Stimulated activated naive CD8-positive, alpha-beta T cell treated with anti-CD3 and anti-CD28 coated beads, Interleukin-15, Interleukin-2, amounts not matched to agents 100 ng/mL and 50 ng/mL, for 24 hours (primary cell): ENCODE results near the gene DAGLB.
"Not testable (repeated sequence)": the region's sequence is repeated elsewhere in the genome, so short reads cannot be mapped to it uniquely, and the experiment has no call there.

ENCODE experiments used
- H3K27ac Mint-ChIP-seq: one replicate; pipeline ENCODE4 v1.8.0; 2021; ENCODE audit warnings: mild to moderate bottlenecking, mixed read lengths
- H3K27me3 Mint-ChIP-seq: one replicate; pipeline ENCODE4 v1.8.0; 2021; ENCODE audit warnings: mixed read lengths
- H3K36me3 Mint-ChIP-seq: one replicate; pipeline ENCODE4 v1.8.0; 2021; ENCODE audit warnings: low read depth, mixed read lengths
- H3K4me1 Mint-ChIP-seq: one replicate; pipeline ENCODE4 v1.8.0; 2021; ENCODE audit warnings: low read depth, mixed read lengths
- H3K4me3 Mint-ChIP-seq: one replicate; pipeline ENCODE4 v1.8.0; 2021; ENCODE audit warnings: mild to moderate bottlenecking, mixed read lengths
- H3K9me3 Mint-ChIP-seq: one replicate; pipeline ENCODE4 v1.8.0; 2021; ENCODE audit warnings: mixed read lengths

DAGLB gene

DNA sequence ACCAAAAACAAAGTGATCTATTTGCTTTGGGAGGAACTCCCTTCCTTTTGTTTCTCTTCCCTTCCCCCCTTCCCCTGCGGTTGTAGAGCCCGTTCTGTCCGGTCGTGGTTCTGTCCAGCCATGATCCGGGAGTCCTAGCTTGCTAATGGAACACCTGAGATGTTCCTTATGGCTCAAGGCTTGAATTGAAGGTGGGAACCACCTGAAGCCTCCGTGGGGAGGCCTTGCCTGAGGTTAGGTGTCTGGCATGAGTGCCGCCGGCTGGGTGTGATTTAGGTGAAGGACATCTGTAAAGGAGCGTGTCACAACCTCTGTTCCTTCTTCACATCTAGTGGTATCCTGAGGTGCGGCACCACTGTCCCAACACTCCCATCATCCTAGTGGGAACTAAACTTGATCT, 46.2 kb downstream of the DAGLB start:
- Mint-ChIP-seq H3K27me3 (no peaks in the 10 kb centered on the region), H3K36me3 (peaks cover 57% of the 10 kb centered on the region), H3K4me3 (no peak overlapping the region), H3K4me1 (peaks cover 4% of the 10 kb centered on the region), H3K9me3 (no peaks in the 10 kb centered on the region), H3K27ac (no peak overlapping the region)

DNA sequence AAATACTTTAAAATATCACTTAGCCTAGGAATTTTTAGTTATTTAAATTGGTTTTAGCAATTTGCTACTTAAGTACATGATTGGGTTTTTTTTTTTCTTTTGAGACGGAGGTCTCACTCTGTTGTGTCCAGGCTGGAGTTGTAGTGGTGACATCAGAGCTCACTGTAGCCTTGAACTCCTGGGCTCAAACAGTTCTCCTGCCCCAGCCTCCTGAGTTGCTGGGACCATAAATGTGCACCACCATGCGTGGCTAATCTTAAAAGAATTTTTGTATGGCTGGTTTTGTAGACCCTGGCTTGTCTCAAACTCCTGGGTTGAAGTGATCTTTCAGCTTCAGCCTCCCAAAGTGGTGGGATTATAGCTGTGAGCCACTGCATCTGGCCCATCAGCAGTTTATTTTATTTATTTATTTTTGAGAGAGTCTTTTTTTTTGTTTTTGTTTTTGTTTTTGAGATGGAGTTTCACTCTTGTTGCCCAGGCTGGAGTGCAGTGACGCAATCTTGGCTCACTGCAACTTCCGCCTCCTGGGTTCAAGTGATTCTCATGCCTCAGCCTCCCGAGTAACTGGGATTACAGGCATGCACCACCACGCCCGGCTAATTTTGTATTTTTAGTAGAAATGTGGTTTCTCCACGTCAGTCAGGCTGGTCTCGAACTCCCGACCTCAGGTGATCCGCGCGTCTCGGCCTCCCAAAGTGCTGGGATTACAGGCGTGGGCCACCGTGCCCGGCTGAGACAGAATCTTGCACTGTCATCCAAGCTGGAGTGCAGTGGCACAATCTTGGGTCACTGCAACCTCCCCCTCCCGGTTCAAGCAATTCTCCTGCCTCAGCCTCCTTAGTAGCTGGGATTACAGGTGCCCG, 47.3 kb downstream of the DAGLB start:
- H3K4me1 Mint-ChIP-seq = peaks cover 15% of the 10 kb centered on the region

DNA sequence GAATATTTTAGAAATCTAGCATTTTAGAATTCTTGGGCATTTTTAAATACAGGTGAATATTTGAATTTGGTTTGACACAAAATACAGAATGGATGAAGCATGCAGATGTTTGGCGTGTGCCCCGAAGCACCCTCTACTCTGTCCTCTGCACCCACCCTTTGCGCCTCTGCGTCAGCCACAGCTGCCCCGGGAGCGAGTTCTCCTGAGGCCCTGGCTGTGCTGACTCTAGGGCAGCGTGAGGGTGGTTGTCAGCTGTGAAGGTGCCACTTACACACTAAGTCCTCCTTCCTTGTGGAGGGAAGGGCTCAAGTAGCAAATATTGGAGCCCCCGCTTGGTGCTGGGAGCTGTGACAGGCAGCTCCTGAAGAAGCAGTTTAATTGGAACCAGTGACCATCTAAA, 48.4 kb downstream of the DAGLB start:
- Mint-ChIP-seq H3K4me1 (peaks cover 22% of the 10 kb centered on the region), H3K36me3 (peaks cover 55% of the 10 kb centered on the region), H3K27ac (no peak overlapping the region), H3K9me3 (no peaks in the 10 kb centered on the region), H3K4me3 (no peak overlapping the region), H3K27me3 (no peaks in the 10 kb centered on the region)

More for the DNA sequence above, 47.3 kb downstream of the DAGLB start:
- not testable (repeated sequence) for H3K27me3 Mint-ChIP-seq, H3K9me3 Mint-ChIP-seq, H3K27ac Mint-ChIP-seq, H3K4me3 Mint-ChIP-seq
- peaks cover 59% of the 10 kb centered on the region for H3K36me3 Mint-ChIP-seq

DNA sequence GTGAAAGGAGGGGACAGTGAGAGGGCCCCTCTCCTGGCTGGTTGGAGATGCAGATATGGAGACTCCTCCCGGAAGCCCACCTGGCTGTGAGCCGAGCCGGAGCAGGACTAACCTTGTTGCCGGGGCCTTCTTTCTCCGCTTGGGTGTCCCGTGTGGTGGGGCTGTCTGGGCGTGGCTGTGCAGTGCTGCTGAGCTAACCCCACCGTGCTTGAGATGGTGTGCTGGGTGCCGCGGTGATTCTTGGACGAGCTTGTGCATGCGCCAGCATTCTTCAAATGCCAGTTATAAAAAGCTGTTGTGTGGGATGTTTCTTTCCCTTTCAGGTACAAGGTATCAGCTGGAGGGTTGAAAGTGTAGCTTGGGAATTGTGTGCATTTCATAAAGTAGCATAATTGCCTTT, 48.8 kb downstream of the DAGLB start:
- Mint-ChIP-seq H3K27me3 (no peaks in the 10 kb centered on the region), H3K4me1 (peaks cover 26% of the 10 kb centered on the region), H3K36me3 (peaks cover 55% of the 10 kb centered on the region), H3K4me3 (no peak overlapping the region), H3K9me3 (no peaks in the 10 kb centered on the region), H3K27ac (no peak overlapping the region)

DNA sequence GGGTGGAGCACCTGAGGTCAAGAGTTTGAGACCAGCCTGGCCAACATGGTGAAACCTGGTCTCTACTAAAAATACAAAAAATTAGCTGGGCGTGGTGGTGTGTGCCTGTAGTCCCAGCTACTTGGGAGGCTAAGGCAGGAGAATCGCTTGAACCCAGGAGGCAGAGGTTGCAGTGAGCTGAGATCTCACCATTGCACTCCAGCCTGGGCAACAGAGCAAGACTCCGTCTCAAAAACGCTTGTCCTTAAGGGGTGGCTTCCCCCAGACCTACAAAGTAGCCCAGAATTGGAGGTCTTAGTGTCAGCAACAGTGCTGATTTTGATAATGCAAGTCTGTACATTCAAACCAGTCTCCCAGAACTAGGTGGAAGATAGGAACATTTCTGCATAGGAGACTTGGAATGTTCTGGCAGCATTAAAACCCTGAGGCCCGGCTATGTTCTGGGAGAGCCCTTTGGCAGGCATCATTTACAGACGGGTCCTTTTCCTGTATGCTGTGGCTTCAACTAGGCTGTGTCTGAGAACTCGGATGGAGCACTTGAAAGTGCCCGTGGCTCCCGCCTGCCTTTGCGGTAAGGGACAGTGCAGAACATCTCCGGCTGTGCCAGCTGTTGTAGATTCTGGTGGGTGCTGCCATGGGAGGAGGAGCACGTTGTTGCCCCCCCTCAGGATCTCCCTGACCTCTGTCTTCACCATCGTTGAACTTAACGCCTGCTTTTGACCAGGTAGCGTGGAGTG, 49.8 kb downstream of the DAGLB start:
- peaks cover 36% of the 10 kb centered on the region for H3K4me1 Mint-ChIP-seq
- H3K9me3 Mint-ChIP-seq, H3K4me3 Mint-ChIP-seq, H3K27me3 Mint-ChIP-seq: not testable (repeated sequence)
- H3K36me3 Mint-ChIP-seq = peaks cover 55% of the 10 kb centered on the region
- H3K27ac Mint-ChIP-seq = peak overlapping the region; percentile 38

DNA sequence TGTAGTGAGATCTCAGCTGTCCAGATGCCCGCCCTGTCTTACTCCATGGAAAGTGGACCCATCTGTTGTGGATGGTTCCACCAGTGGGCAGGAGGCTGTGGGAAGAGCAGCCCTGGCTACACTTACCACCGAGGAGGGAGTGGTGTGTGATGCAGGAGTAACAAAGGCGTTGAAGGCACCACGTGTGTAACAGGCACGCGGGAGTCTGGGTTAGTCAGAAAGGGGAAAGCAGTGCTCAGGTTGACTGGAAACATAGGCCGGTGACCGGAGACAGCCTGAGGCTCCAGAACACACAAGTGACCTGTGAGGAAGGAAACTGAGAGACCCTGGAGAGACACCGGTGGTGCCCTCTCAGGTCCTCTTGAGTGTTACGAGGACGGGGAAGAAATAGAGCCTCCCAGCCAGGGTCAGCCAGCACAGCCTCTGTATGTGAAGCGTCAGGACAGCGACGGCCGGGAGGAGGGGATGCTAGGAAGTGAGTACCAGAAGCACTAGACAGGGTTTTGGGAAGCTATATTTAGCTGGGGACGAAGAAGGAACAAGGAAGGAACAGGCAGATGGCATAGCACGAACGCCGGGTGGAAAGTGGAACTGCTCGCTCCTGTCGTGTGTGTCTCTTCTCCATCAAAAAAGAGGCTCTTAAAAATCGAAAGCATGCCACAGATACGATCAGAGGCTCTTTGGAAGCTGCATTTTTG, 51.7 kb downstream of the DAGLB start:
- peaks cover 54% of the 10 kb centered on the region for H3K36me3 Mint-ChIP-seq
- peaks cover 42% of the 10 kb centered on the region for H3K4me1 Mint-ChIP-seq

DNA sequence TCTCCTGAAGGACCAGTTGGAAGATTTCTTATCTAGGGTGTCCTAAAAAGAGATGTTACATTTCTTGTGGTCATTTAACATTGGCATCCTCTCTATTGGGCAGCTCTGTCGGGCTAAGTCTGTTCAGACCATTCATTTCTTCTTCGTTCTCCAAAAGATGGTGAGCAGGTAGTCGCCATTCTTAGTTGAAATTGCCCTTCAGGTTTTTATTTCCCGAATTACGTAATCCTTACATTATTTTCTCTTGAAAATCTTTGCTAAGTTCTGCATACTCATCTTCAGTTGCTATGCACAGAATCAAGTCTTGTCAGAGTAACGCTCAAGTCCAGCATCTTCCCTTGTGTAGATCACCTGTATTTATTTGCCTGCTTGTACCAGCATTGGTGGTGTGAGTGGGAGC, 53.6 kb downstream of the DAGLB start:
- H3K36me3 Mint-ChIP-seq = peaks cover 53% of the 10 kb centered on the region
- peaks cover 41% of the 10 kb centered on the region for H3K4me1 Mint-ChIP-seq
- H3K27me3 Mint-ChIP-seq = no peaks in the 10 kb centered on the region
- no peaks in the 10 kb centered on the region for H3K9me3 Mint-ChIP-seq
- H3K27ac Mint-ChIP-seq = peak overlapping the region; percentile 81
- no peak overlapping the region for H3K4me3 Mint-ChIP-seq

More for the DNA sequence above, 51.7 kb downstream of the DAGLB start:
- no peaks in the 10 kb centered on the region for H3K9me3 Mint-ChIP-seq
- H3K27ac Mint-ChIP-seq = peak overlapping the region; percentile 72
- H3K27me3 Mint-ChIP-seq = no peaks in the 10 kb centered on the region
- peak overlapping the region; percentile 9 for H3K4me3 Mint-ChIP-seq

DNA sequence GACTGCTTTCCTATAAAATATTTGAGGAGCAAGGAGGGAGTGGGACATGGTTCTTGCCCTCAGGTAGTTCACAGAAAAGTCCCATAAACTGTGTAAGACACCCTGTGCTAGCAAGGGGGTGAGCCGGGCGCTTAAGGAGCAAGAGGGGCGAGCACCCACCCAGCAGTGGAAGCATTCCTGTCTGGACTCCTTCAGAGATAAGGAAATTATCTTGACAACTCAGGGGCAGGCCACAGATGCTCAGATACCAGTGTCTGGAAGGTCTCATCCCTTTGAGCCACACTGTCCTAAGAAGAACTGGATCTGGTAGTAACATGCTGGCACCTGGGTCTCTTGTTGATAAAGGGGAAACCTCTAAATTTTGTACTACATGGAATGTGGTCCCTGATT, 54.1 kb downstream of the DAGLB start:
- H3K27ac Mint-ChIP-seq = peak overlapping the region; percentile 81
- H3K4me3 Mint-ChIP-seq = no peak overlapping the region
- H3K27me3 Mint-ChIP-seq = no peaks in the 10 kb centered on the region
- H3K9me3 Mint-ChIP-seq = no peaks in the 10 kb centered on the region
- H3K4me1 Mint-ChIP-seq = peaks cover 38% of the 10 kb centered on the region
- H3K36me3 Mint-ChIP-seq = peaks cover 56% of the 10 kb centered on the region

DNA sequence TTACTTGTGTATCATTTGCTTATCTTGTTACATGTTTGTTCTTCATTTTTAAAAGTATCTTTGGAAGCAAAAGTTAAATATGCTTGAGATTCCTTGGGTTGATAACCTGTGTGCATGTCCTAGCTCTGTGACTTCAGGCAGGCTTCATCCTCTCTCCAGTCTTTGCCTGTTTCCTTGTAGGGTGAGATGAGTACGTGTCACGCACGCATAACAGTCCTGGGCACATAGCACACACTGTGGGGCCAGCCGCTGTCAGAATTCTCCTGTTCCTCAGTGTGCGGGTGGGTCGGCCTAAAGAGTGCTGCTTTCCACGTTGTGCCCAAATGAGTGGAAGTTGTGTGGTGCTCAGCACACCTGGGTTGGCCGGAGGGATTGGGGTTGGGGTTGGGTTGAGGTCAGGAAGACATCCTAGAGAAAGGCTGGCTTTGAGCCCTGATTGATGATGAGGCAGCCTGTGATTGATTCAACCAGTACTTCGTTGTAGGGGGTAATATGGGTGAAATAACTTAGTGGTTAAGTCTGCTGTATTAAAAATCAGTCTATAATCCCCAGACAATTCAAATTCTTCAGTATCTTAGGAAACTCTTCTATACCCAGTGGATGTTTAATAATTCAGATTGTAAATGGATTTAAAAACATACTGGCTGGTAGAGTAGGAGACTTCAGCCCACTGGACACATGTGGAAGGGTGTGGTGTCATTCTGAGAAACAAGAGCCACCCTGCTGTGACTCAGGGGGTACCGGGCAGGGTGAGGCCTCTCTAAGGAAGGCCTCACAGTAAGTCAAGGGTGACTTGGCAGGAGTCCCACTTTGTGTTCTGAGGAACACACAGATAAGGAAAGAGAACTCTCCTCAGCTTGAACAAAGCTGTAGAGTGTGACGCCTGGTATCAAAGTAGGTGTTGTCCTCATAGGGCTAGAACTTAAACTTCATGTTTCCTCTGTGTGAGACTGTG, 54.8 kb downstream of the DAGLB start:
- H3K27ac Mint-ChIP-seq = peak overlapping the region; percentile 81
- no peaks in the 10 kb centered on the region for H3K27me3 Mint-ChIP-seq
- no peaks in the 10 kb centered on the region for H3K9me3 Mint-ChIP-seq
- peaks cover 38% of the 10 kb centered on the region for H3K4me1 Mint-ChIP-seq
- H3K36me3 Mint-ChIP-seq = peaks cover 62% of the 10 kb centered on the region
- H3K4me3 Mint-ChIP-seq = no peak overlapping the region

DNA sequence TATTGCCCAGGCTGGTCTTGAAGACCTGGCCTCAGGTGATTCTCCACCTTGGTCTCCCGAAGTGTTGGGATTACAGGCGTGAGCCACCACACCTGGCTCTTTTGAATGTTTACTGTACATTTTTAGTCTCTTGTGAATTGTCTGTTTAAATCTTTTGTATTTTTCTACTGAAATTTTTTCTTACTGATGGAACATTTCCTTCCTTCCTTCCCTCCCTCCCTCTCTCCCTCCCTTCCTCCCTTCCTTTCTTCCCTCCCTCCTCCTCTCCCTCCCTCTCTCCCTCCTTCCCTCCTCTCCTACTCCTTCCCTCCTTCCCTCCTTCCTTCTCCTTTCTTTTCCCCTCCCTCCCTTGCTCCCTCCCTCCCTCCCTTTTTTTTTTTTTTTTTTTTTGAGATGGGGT, 58.0 kb downstream of the DAGLB start:
- H3K4me1 Mint-ChIP-seq = peaks cover 50% of the 10 kb centered on the region
- H3K27me3 Mint-ChIP-seq = no peaks in the 10 kb centered on the region
- H3K36me3 Mint-ChIP-seq = peaks cover 64% of the 10 kb centered on the region
- H3K27ac Mint-ChIP-seq = no peak overlapping the region
- no peak overlapping the region for H3K4me3 Mint-ChIP-seq
- H3K9me3 Mint-ChIP-seq = no peaks in the 10 kb centered on the region

DNA sequence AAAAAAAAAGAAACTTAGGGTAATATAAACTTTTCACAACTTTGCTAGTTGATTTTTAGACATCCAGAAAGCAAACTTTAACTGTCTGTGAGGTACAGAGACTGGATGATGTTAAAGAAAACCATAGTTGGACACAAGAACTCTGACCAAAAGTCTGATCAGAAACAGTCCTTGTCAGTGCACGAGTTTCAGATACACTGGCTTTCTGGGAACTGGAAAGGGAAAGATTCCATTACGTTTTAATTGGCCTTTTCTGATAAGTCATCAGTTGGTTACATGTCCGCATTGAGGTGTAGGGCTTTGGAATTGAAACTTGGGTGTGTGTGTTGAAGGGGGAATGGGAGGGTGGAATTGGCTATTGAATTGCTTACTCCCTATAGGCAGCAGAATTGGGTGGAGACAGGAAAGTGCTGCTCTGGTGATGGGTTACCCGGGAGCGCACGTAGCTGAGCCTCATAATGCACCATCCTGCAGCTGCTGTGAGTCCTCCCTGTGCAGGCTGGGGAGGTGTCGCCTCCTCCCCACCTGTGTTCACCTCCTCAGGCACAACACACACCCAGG, 59.9 kb downstream of the DAGLB start:
- H3K27me3 Mint-ChIP-seq = no peaks in the 10 kb centered on the region
- no peaks in the 10 kb centered on the region for H3K9me3 Mint-ChIP-seq
- H3K36me3 Mint-ChIP-seq = peaks cover 48% of the 10 kb centered on the region
- no peak overlapping the region for H3K4me3 Mint-ChIP-seq
- no peak overlapping the region for H3K27ac Mint-ChIP-seq
- peaks cover 47% of the 10 kb centered on the region for H3K4me1 Mint-ChIP-seq

DNA sequence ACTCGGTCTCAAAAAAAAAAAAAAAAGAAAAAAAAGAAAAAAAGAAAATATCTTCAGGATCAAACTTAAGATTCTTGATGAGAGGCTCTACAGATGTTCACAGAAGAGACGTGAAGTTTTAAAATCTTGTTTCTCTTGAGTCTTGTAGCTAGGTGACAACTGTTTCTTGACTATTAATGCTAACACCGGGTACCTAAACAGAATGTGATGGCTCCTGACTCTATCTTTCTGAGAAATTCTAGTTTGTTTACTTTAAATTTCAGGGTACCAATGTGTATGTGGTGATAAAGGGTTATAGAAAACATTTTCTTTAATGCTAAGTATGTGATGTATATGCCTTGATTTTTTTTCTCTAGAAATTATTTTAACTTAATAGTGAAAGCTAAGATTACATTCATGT, 61.0 kb downstream of the DAGLB start:
- Mint-ChIP-seq H3K27ac (peak overlapping the region; percentile 65), H3K27me3 (no peaks in the 10 kb centered on the region), H3K36me3 (peaks cover 48% of the 10 kb centered on the region), H3K4me1 (peaks cover 53% of the 10 kb centered on the region), H3K9me3 (no peaks in the 10 kb centered on the region), H3K4me3 (no peak overlapping the region)

DNA sequence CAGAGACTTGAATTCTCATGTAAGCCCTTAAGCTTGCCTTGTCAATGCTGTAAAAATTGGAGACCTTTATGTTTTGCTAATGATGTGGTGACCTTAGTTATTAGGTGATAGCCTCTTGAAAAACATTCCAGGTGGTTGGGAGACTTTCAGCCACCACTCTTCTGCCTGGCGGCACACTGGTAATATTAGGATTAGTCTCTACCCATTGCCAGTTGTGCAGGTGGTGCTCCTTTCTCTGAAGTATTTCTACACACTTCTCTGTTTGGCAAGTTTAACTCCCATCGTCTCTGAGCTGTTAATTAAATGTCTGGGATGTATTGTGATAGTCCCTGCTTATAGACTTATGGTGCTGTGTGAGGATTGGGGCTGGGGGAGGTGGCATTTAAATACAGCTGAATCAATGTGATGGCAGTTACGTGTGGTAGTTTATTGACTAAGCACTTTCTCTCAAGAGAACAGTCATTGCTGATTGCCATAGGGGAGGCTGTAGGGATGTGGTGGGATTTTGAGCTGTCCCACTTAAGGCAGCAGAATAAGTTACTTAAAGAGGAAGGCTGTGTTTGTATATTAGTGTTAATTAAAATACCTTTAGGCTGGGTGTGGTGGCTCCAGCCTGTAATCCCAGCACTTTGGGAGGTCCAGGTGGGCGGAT, 61.7 kb downstream of the DAGLB start:
- Mint-ChIP-seq H3K4me1 (peaks cover 60% of the 10 kb centered on the region), H3K4me3 (no peak overlapping the region), H3K27ac (peak overlapping the region; percentile 71), H3K27me3 (no peaks in the 10 kb centered on the region), H3K36me3 (peaks cover 41% of the 10 kb centered on the region), H3K9me3 (no peaks in the 10 kb centered on the region)
